H7 (cell line): ENCODE data around the gene KCNK5. TPM values are rescaled to one million over a fixed set of nuclear protein-coding genes. Genes with fewer than 3 reads are reported as not detected.
A peak's percentile ranks its signal among the peaks of the same experiment; 100 is the strongest.

ENCODE experiments used
- DNase-seq: peaks from one replicate; pipeline ENCODE4 v3.0.0; 2012
- H3K27me3 ChIP-seq: 2 replicates; pipeline ENCODE4 v1.6.0; 2011; ENCODE audit warnings: mild to moderate bottlenecking, low read length; ENCODE audit not compliant: control insufficient read depth, insufficient read depth
- H3K36me3 ChIP-seq: replicated peaks from 2 replicates; pipeline ENCODE4 v1.5.1; 2011; ENCODE audit warnings: low read length; ENCODE audit not compliant: control insufficient read depth, insufficient read depth
- H3K4me3 ChIP-seq: 2 replicates; pipeline ENCODE4 v1.5.1; 2011; ENCODE audit warnings: low read depth, mild to moderate bottlenecking, control low read depth, low read length, moderate library complexity; ENCODE audit not compliant: insufficient read depth
- total RNA-seq: library from RNA; depleted of rRNA; stranded (reverse); fragments of >200 nt; shearing (Covaris generic); gene quantifications from 2 replicates; pipeline ENCODE4 v1.2.3, GENCODE V29; 2014

KCNK5 gene
- total RNA-seq, 1 experiment from 2014 or later = 23.8 TPM

- no peak overlapping the region for H3K4me3 ChIP-seq
- H3K36me3 ChIP-seq = peaks cover 27% of the 10 kb centered on the region
- H3K27me3 ChIP-seq = no peaks in the 10 kb centered on the region
- DNase-seq = peak; percentile 92
Measured at GRCh38 chr6:39189915-39190544, 39.2 kb downstream of the KCNK5 start.

- DNase-seq = no peak
- no peaks in the 10 kb centered on the region for H3K27me3 ChIP-seq
- no peak overlapping the region for H3K4me3 ChIP-seq
- H3K36me3 ChIP-seq = peaks cover 19% of the 10 kb centered on the region
Measured at GRCh38 chr6:39189131-39189530, 40.1 kb downstream of the KCNK5 start.

GRCh38 chr6:39188571-39188970 is 40.7 kb downstream of the KCNK5 start:
- no peak for DNase-seq
- H3K27me3 ChIP-seq = no peaks in the 10 kb centered on the region

GRCh38 chr6:39188098-39188450 is 41.2 kb downstream of the KCNK5 start:
- Histone ChIP-seq H3K27me3 (no peaks in the 10 kb centered on the region), H3K4me3 (no peak overlapping the region), H3K36me3 (peaks cover 10% of the 10 kb centered on the region)
- DNase-seq = no peak

More at GRCh38 chr6:39188571-39188970, 40.7 kb downstream of the KCNK5 start:
- Histone ChIP-seq H3K4me3 (no peak overlapping the region), H3K36me3 (peaks cover 14% of the 10 kb centered on the region)

GRCh38 chr6:39184906-39185580 is 44.2 kb downstream of the KCNK5 start:
- Histone ChIP-seq H3K27me3 (no peaks in the 10 kb centered on the region), H3K4me3 (no peak overlapping the region), H3K36me3 (peaks cover 7% of the 10 kb centered on the region)
- no peak for DNase-seq

GRCh38 chr6:39182604-39183003 is 46.7 kb downstream of the KCNK5 start:
- DNase-seq = no peak
- H3K36me3 ChIP-seq = peaks cover 3% of the 10 kb centered on the region
- H3K4me3 ChIP-seq = no peak overlapping the region
- H3K27me3 ChIP-seq = no peaks in the 10 kb centered on the region

- DNase-seq = no peak
- Histone ChIP-seq H3K27me3 (no peaks in the 10 kb centered on the region), H3K4me3 (no peak overlapping the region), H3K36me3 (peaks cover 3% of the 10 kb centered on the region)
Measured at GRCh38 chr6:39181826-39182225, 47.4 kb downstream of the KCNK5 start.

- no peak overlapping the region for H3K4me3 ChIP-seq
- DNase-seq = no peak
- no peaks in the 10 kb centered on the region for H3K27me3 ChIP-seq
- H3K36me3 ChIP-seq = peaks cover 2% of the 10 kb centered on the region
Measured at GRCh38 chr6:39181333-39181732, 47.9 kb downstream of the KCNK5 start.

- H3K27me3 ChIP-seq = no peaks in the 10 kb centered on the region
- no peak for DNase-seq
- H3K4me3 ChIP-seq = no peak overlapping the region
- no peaks in the 10 kb centered on the region for H3K36me3 ChIP-seq
Measured at GRCh38 chr6:39178804-39179203, 50.5 kb downstream of the KCNK5 start.

GRCh38 chr6:39178235-39178634 is 51.0 kb downstream of the KCNK5 start:
- Histone ChIP-seq H3K4me3 (no peak overlapping the region), H3K27me3 (no peaks in the 10 kb centered on the region), H3K36me3 (no peaks in the 10 kb centered on the region)
- DNase-seq = no peak

- Histone ChIP-seq H3K36me3 (no peaks in the 10 kb centered on the region), H3K27me3 (no peaks in the 10 kb centered on the region), H3K4me3 (no peak overlapping the region)
- no peak for DNase-seq
Measured at GRCh38 chr6:39177130-39177529, 52.1 kb downstream of the KCNK5 start.

GRCh38 chr6:39173270-39173669 is 56.0 kb downstream of the KCNK5 start:
- no peak for DNase-seq
- no peaks in the 10 kb centered on the region for H3K27me3 ChIP-seq
- H3K4me3 ChIP-seq = no peak overlapping the region
- H3K36me3 ChIP-seq = no peaks in the 10 kb centered on the region

GRCh38 chr6:39172377-39172757 is 56.9 kb downstream of the KCNK5 start:
- no peak for DNase-seq
- H3K36me3 ChIP-seq = no peaks in the 10 kb centered on the region
- peaks cover under 1% of the 10 kb centered on the region for H3K27me3 ChIP-seq
- H3K4me3 ChIP-seq = no peak overlapping the region

- Histone ChIP-seq H3K27me3 (peaks cover 4% of the 10 kb centered on the region), H3K36me3 (no peaks in the 10 kb centered on the region), H3K4me3 (no peak overlapping the region)
- no peak for DNase-seq
Measured at GRCh38 chr6:39171489-39172376, 57.5 kb downstream of the KCNK5 start.

- Histone ChIP-seq H3K27me3 (peaks cover 4% of the 10 kb centered on the region), H3K36me3 (no peaks in the 10 kb centered on the region), H3K4me3 (no peak overlapping the region)
- DNase-seq = no peak
Measured at GRCh38 chr6:39170860-39171259, 58.4 kb downstream of the KCNK5 start.
